Naive B cell (primary cell): ENCODE results near the gene MFN2. TPM values are rescaled to one million over a fixed set of nuclear protein-coding genes. Genes with fewer than 3 reads are reported as not detected.

Source experiments
- ATAC-seq, 2 donors: fragments of 150-1000 bp; cut with Tn5 transposase; 2 replicates each; pipeline ENCODE4 v1.10.0; 2021; ENCODE audit warnings: low read depth in 2 of 2, mild to moderate bottlenecking in 2 of 2, moderate library complexity in 2 of 2
- DNase-seq: peaks from one replicate; pipeline ENCODE4 v3.0.0; 2022
- H3K27ac Mint-ChIP-seq, 6 donors: one replicate each; pipeline ENCODE4 v1.8.0; 2020 to 2022; ENCODE audit warnings: mild to moderate bottlenecking in 6 of 6, mixed read lengths in 6 of 6, moderate library complexity in 5 of 6, inconsistent platforms in 2 of 6
- H3K27me3 Mint-ChIP-seq, 3 donors: one replicate each; pipeline ENCODE4 v1.8.0; 2021 to 2022; ENCODE audit warnings: mixed read lengths in 3 of 3, mild to moderate bottlenecking in 1 of 3
- H3K36me3 Mint-ChIP-seq, 2 donors: one replicate each; pipeline ENCODE4 v1.8.0; 2020 to 2022; ENCODE audit warnings: mixed read lengths in 2 of 2, inconsistent platforms in 1 of 2, mild to moderate bottlenecking in 1 of 2
- H3K4me1 Mint-ChIP-seq, 3 donors: one replicate each; pipeline ENCODE4 v1.8.0; 2020 to 2022; ENCODE audit warnings: mixed read lengths in 3 of 3, inconsistent platforms in 1 of 3, mild to moderate bottlenecking in 1 of 3, moderate library complexity in 1 of 3
- H3K4me3 Mint-ChIP-seq, 8 donors: one replicate each; pipeline ENCODE4 v1.8.0; 2020 to 2022; ENCODE audit warnings: mild to moderate bottlenecking in 8 of 8, mixed read lengths in 8 of 8, moderate library complexity in 8 of 8, inconsistent platforms in 2 of 8
- H3K9me3 Mint-ChIP-seq, 7 donors: one replicate each; pipeline ENCODE4 v1.8.0; 2020 to 2022; ENCODE audit warnings: mixed read lengths in 7 of 7, mild to moderate bottlenecking in 5 of 7, inconsistent platforms in 2 of 7, moderate library complexity in 1 of 7
- polyA plus RNA-seq, 6 donors: library from polyadenylated mRNA; unstranded; fragments of 300-500 nt; fragmentation: Illumina TruSeq; gene quantifications; one replicate each; pipeline ENCODE4 v1.2.3, GENCODE V29; 2021; ENCODE audit warnings: low read depth in 6 of 6

MFN2 gene
- polyA plus RNA-seq, 6 donors from 2014 or later, result 27.5 to 39.9 (median 35.9) TPM

DNA sequence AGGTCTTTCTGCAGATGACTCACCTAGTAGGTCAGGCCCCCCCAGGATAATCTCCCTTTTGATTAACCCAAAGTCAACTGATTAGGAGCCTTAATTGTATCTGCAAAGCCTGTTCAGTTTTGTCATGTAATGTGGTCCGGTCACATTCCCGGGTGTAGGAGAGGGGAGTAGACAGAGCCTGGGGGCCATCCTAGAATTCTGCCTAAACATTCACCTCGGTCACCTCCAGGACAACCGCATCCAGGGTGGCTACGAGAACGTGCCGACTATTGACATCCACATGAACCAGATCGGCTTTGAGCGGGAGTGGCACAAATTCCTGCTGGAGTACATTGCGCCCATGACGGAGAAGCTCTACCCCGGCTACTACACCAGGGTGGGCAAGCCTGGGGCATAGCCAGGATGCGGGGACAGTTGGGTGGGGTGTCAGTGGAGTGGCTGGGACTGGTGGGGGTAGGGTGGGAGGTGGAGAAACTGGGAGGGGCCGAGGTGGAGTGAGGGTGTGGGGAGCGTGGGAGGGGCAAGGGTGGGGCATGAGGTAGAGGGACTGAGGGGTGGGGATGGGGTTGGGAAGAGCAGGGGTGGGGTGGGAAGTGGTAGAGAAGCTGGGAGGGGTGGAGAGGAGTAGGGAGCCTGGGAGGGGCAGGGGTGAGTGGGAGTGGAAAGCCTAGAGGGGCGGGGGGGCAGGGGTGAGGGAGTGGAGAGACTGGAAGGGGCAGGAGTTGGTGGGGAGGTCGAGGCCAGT, 9.6 kb upstream of the MFN2 start:
- Mint-ChIP-seq H3K36me3 (peaks cover 0 to 7% of the 10 kb centered on the region in 2 donors), H3K27ac (peak overlapping the region in 1 of 6 donors; percentile 21), H3K4me3 (no peak overlapping the region), H3K4me1 (peaks cover 0 to 2% (median 0%) of the 10 kb centered on the region in 3 donors), H3K9me3 (no peaks in the 10 kb centered on the region), H3K27me3 (no peaks in the 10 kb centered on the region)
- ATAC-seq (no peak), DNase-seq (no peak)

DNA sequence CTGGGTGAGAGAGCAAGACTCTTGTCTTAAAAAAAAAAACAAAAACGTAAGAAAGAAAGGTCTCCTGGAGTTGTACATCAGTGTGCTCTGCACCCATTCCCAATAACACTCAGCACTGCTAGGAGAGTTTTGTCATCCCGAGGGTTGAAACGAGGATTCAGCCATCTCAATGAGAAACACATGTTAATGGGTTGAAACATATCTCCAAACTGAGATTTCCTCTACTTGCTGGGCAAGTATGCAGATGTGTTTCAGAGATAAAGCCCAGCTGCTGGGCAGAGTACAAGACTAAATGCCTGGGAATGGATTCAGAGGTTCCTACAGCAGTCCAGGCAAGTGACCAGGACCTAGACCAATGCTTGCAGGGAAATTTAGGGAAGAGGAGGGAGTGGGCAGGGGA, 2.6 kb upstream of the MFN2 start:
- peaks cover 20 to 27% (median 22%) of the 10 kb centered on the region in 3 donors for H3K4me1 Mint-ChIP-seq
- H3K36me3 Mint-ChIP-seq, result peaks cover 5 to 7% of the 10 kb centered on the region in 2 donors
- no peaks in the 10 kb centered on the region for H3K27me3 Mint-ChIP-seq
- H3K4me3 Mint-ChIP-seq, result peak overlapping the region in 2 of 8 donors; percentile 7 to 38
- no peak for ATAC-seq
- no peaks in the 10 kb centered on the region for H3K9me3 Mint-ChIP-seq
- peak overlapping the region in 1 of 6 donors; percentile 65 for H3K27ac Mint-ChIP-seq
- DNase-seq, result no peak

- no peak overlapping the region for H3K27ac Mint-ChIP-seq
- peak overlapping the region in 2 of 8 donors; percentile 32 to 33 for H3K4me3 Mint-ChIP-seq
- H3K36me3 Mint-ChIP-seq, result peaks cover 5 to 7% of the 10 kb centered on the region in 2 donors
- ATAC-seq (no peak), DNase-seq (no peak)
- no peaks in the 10 kb centered on the region for H3K27me3 Mint-ChIP-seq
- no peaks in the 10 kb centered on the region for H3K9me3 Mint-ChIP-seq
- H3K4me1 Mint-ChIP-seq, result peaks cover 20 to 32% (median 22%) of the 10 kb centered on the region in 3 donors
Observed at GRCh38 chr1:11978301-11978700, 1.9 kb upstream of the MFN2 start.

DNA sequence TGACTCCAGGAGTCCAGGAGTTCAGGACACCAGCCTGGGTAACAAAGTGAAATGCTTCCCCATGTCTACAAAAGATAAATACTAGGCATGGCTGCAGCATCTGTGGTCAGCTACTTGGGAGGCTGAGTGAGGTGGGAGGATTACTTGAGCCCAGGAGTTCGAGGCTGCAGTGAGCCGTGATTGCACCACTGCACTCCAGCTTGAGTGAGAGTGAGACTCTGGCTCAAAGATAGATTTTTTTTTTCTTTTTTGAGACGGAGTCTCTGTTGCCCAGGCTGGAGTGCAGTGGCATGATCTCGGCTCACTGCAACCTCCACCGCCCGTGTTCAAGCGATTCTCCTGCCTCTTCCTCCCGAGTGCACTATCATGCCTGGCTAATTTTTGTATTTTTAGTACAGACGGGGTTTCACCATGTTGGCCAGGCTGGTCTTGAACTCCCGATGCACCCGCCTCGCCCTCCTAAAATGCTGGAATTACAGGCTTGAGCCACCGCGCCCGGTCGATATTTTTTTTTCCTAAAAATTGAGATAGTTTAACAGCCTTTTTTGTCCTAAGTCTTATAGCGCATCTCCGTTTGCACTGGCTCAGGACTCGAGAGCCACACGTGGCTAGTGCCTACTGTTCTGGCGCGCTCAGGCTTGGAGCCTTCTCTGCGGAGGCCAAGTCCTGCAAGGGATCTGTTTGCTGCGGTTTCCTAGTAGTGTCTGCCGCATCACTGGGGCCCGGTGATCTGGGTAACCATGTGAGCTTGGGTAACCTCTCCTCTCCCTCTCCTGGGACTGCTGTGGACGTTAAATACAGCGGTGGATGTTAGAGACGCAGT, 1.0 kb upstream of the MFN2 start:
- Mint-ChIP-seq H3K4me1 (peaks cover 30 to 39% (median 32%) of the 10 kb centered on the region in 3 donors), H3K36me3 (peaks cover 5 to 17% of the 10 kb centered on the region in 2 donors), H3K27ac (peak overlapping the region in 5 of 6 donors; percentile 81 to 97 (median 89)), H3K4me3 (peak overlapping the region; percentile 89 to 95 (median 92)), H3K27me3 (no peaks in the 10 kb centered on the region), H3K9me3 (no peaks in the 10 kb centered on the region)
- ATAC-seq (no peak), DNase-seq (no peak)

- no peaks in the 10 kb centered on the region for H3K9me3 Mint-ChIP-seq
- H3K4me1 Mint-ChIP-seq, result peaks cover 33 to 44% (median 38%) of the 10 kb centered on the region in 3 donors
- H3K27me3 Mint-ChIP-seq, result no peaks in the 10 kb centered on the region
- peaks cover 5 to 14% of the 10 kb centered on the region in 2 donors for H3K36me3 Mint-ChIP-seq
- DNase-seq (no peak), ATAC-seq (no peak)
- peak overlapping the region; percentile 64 to 98 (median 95) for H3K27ac Mint-ChIP-seq
- H3K4me3 Mint-ChIP-seq, result peak overlapping the region; percentile 89 to 96 (median 92)
Observed at GRCh38 chr1:11980676-11980972, 380 bp downstream of the MFN2 start.

GRCh38 chr1:11981378-11982009, 1.2 kb downstream of the MFN2 start:
- peak overlapping the region in 5 of 6 donors; percentile 70 to 95 (median 84) for H3K27ac Mint-ChIP-seq
- H3K36me3 Mint-ChIP-seq, result peaks cover 5 to 14% of the 10 kb centered on the region in 2 donors
- DNase-seq (no peak), ATAC-seq (no peak)
- H3K9me3 Mint-ChIP-seq, result no peaks in the 10 kb centered on the region
- peak overlapping the region; percentile 89 to 96 (median 92) for H3K4me3 Mint-ChIP-seq
- no peaks in the 10 kb centered on the region for H3K27me3 Mint-ChIP-seq
- H3K4me1 Mint-ChIP-seq, result peaks cover 33 to 48% (median 45%) of the 10 kb centered on the region in 3 donors

GRCh38 chr1:11982010-11982392, 1.8 kb downstream of the MFN2 start:
- no peak for DNase-seq
- Mint-ChIP-seq H3K4me3 (peak overlapping the region; percentile 32 to 95 (median 90)), H3K27me3 (no peaks in the 10 kb centered on the region), H3K4me1 (peaks cover 33 to 48% (median 45%) of the 10 kb centered on the region in 3 donors), H3K9me3 (no peaks in the 10 kb centered on the region), H3K36me3 (peaks cover 5 to 14% of the 10 kb centered on the region in 2 donors), H3K27ac (peak overlapping the region in 5 of 6 donors; percentile 55 to 95 (median 57))
- ATAC-seq, result no peak

DNA sequence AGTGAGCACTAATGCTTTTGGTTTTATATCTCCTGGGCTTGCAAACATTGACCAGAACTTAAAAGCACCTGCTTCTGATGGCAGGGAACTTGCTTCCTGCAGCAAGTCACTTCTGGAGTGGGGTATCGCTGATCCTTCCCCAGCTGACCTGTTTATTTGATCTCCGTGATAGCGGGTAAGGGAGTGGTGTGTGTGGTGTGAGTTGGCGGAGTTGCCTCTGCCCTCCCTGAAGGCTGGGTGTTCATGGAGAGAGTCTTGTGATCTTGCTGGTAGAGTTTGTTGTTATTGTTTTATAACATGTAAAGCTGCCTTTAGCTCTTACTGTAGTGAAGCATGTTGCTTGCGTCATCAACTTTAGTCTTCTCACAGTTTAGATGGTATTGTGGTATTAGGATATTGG, 3.9 kb downstream of the MFN2 start:
- Mint-ChIP-seq H3K27me3 (no peaks in the 10 kb centered on the region), H3K4me1 (peaks cover 35 to 48% (median 45%) of the 10 kb centered on the region in 3 donors), H3K27ac (peak overlapping the region in 2 of 6 donors; percentile 10 to 20), H3K4me3 (peak overlapping the region in 2 of 8 donors; percentile 12 to 68), H3K9me3 (no peaks in the 10 kb centered on the region), H3K36me3 (peaks cover 7 to 14% of the 10 kb centered on the region in 2 donors)
- DNase-seq, result no peak
- ATAC-seq, result no peak

DNA sequence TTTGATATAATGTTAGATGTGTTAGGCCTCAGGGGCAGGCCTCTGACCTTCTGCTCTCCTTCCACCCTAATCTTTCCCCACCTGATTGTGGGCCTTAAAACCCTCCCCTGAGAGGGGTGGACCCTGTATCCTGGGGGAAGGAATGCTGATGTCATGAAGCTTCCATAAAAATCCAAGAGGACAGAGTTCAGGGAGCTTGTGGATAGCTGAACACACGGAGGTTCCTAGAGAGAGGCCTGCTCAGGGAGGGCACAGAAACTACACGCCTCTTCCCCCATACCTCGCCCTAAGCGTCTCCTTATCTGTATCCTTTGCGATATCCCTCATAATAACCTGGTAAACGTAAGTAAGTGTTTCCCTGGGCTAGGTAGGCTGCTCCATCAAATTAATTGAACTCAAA, 4.3 kb downstream of the MFN2 start:
- ATAC-seq (no peak), DNase-seq (no peak)
- Mint-ChIP-seq H3K4me1 (peaks cover 34 to 44% (median 41%) of the 10 kb centered on the region in 3 donors), H3K27ac (peak overlapping the region in 1 of 6 donors; percentile 20), H3K9me3 (no peaks in the 10 kb centered on the region), H3K27me3 (no peaks in the 10 kb centered on the region), H3K4me3 (peak overlapping the region in 1 of 8 donors; percentile 12), H3K36me3 (peaks cover 10 to 14% of the 10 kb centered on the region in 2 donors)

DNA sequence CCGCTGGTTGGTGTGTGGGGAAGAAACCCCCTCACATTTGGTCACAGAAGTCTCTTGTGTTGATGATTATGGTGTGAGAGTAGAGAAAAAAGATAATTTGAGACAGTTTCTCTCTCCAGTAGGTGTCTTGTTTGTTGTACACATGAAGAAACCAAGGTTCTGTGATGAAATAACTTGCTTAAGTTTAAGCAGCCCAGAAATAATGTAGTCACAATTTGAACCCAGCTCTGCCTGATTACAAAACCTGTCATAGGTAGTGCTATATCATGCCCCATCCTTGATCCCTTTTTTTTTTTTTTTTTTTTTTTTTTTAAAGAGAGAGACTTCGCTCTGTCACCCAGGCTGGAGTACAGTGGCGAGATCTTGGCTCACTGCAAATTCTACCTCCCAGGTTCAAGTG, 4.9 kb downstream of the MFN2 start:
- Mint-ChIP-seq H3K27me3 (no peaks in the 10 kb centered on the region), H3K9me3 (no peaks in the 10 kb centered on the region), H3K4me1 (peaks cover 30 to 40% (median 36%) of the 10 kb centered on the region in 3 donors), H3K36me3 (peaks cover 10 to 16% of the 10 kb centered on the region in 2 donors), H3K4me3 (no peak overlapping the region), H3K27ac (no peak overlapping the region)
- DNase-seq (no peak), ATAC-seq (no peak)

DNA sequence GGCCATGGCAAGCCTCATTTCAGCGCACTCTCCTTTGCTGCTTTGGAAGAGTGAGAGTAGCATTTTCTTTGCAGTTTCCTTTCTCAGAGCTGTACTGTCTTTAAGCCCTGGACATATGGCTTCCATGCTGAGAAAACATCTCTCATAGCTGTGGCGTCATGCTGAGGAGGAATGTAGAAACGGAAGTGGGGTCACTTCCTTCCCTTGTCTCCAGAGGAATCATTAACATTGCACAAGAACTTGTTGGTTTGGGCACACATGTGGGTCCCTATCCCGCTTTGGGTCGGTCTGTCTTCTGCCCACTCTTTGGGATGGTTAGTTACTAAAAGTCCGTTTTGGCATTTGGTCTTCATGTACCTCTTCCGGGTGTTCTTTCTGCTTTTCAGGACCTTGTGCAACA, 5.6 kb downstream of the MFN2 start:
- ATAC-seq, result no peak
- Mint-ChIP-seq H3K36me3 (peaks cover 10 to 22% of the 10 kb centered on the region in 2 donors), H3K9me3 (no peaks in the 10 kb centered on the region), H3K27me3 (no peaks in the 10 kb centered on the region), H3K4me3 (peak overlapping the region in 1 of 8 donors; percentile 57), H3K27ac (peak overlapping the region in 1 of 6 donors; percentile 30), H3K4me1 (peaks cover 33 to 40% (median 34%) of the 10 kb centered on the region in 3 donors)
- DNase-seq, result no peak

GRCh38 chr1:11989669-11990068, 9.4 kb downstream of the MFN2 start:
- peaks cover 5 to 17% of the 10 kb centered on the region in 2 donors for H3K36me3 Mint-ChIP-seq
- H3K4me1 Mint-ChIP-seq, result peaks cover 10 to 15% (median 14%) of the 10 kb centered on the region in 3 donors
- H3K27me3 Mint-ChIP-seq, result no peaks in the 10 kb centered on the region
- H3K4me3 Mint-ChIP-seq, result no peak overlapping the region
- ATAC-seq (no peak), DNase-seq (no peak)
- no peak overlapping the region for H3K27ac Mint-ChIP-seq
- no peaks in the 10 kb centered on the region for H3K9me3 Mint-ChIP-seq

DNA sequence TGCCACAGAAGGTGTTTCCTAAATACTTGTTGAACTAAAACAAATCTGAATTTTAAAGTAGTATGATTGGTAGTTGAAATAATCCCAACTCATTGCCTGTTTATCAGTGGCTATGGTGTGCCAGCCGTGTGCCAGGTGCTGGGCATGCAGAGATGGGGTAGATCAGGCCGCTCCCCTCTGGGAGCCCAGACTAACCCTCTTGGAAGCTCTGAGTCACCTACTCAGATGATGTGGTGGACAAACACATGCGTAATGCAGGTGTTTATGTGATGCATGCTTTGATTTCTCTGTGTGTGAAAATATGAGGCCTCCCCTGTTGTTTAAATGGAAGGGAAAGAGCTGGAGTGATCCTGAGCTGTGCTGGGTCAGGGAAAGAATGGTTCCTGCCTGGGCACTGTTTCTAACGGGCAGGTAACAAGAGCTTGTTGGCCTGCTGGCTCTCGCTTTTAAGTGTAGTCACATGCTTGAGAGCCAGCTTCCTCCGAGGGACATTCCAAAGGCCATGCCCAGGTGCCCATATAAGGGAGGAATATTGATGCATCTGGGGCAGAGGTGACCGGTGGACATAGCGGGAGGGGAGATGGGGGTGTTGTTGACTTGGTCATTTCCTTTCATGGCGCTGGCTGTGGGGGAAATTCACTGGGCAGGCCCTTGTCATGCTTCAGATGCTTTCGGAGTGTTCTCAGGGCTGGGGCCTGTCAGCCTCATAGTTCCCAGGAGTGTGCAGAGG, 10.2 kb downstream of the MFN2 start:
- no peak for ATAC-seq

More for the DNA sequence above, 10.2 kb downstream of the MFN2 start:
- no peak for DNase-seq
- no peaks in the 10 kb centered on the region for H3K27me3 Mint-ChIP-seq
- H3K36me3 Mint-ChIP-seq, result peaks cover 5 to 17% of the 10 kb centered on the region in 2 donors
- H3K27ac Mint-ChIP-seq, result peak overlapping the region in 4 of 6 donors; percentile 31 to 56 (median 33)
- peak overlapping the region in 1 of 8 donors; percentile 29 for H3K4me3 Mint-ChIP-seq
- peaks cover 10 to 15% (median 14%) of the 10 kb centered on the region in 3 donors for H3K4me1 Mint-ChIP-seq
- H3K9me3 Mint-ChIP-seq, result no peaks in the 10 kb centered on the region
